H1 (cell line): ENCODE data around the gene PEX6. TPM values are rescaled to one million over a fixed set of nuclear protein-coding genes. Genes with fewer than 3 reads are reported as not detected.
A peak's percentile ranks its signal among the peaks of the same experiment; 100 is the strongest.

Source experiments
- CHD7 ChIP-seq: fragments of 300-600 bp; sonication (generic); IDR thresholded peaks from 2 replicates; pipeline ENCODE4 v1.7.1; 2012; ENCODE audit warnings: low read length, moderate library complexity, mild to moderate bottlenecking, inconsistent platforms; ENCODE audit not compliant: insufficient replicate concordance
- GABPA ChIP-seq: IDR thresholded peaks from 2 replicates; pipeline ENCODE4 v1.6.1; 2011; ENCODE audit warnings: mild to moderate bottlenecking, low read length, moderate library complexity, borderline replicate concordance; ENCODE audit not compliant: insufficient read depth
- polyA plus RNA-seq, 7 experiments: library from polyadenylated mRNA; depleted of rRNA in 3 of 7; stranded (reverse) in 5 of 7; unstranded in 2 of 7; fragments of >200 nt in 5 of 7; fragments of 200-250 nt in 2 of 7; gene quantifications; 1 replicate in 5 of 7; 2 replicates in 1 of 7; 4 replicates in 1 of 7; pipeline versions ENCODE4 v1.2.1 to v1.2.3, GENCODE V29; 2011 to 2013; ENCODE audit warnings: missing spikeins in 2 of 7, mixed read lengths in 2 of 7
- total RNA-seq: library from RNA; stranded (reverse); fragmentation: NEBNext Ultra II Directional; extraction: Animal tissue kit (Norgen Biotek cat#: 25700); gene quantifications from 2 replicates; pipeline ENCODE4 v1.2.1, GENCODE V29; 2021

PEX6 gene
- total and polyA plus RNA-seq, 2 of the 8 experiments (the other 6 are each of a cell fraction or from before 2014, with no cell fraction given): 6.4 to 12.5 TPM

GRCh38 chr6:42978839-42979522 is at the start of gene PEX6 (continued):
- TF ChIP-seq CHD7: no peak
- TF ChIP-seq GABPA: peak; percentile 88
